ENCODE data around the gene SLC9A3.
A peak's percentile ranks its signal among the peaks of the same experiment; 100 is the strongest.

SLC9A3 gene

GRCh38 chr5:527646-528628 lies 3.7 kb upstream of the SLC9A3 start:
- Mint-ChIP-seq H3K36me3 (no peaks in the 10 kb centered on the region), H3K27ac (no peak overlapping the region), H3K4me3 (peak overlapping the region; percentile 59), H3K27me3 (peaks cover 39% of the 10 kb centered on the region), H3K9me3 (ENCODE audit: low read depth) (no peaks in the 10 kb centered on the region), H3K4me1 (ENCODE audit: low read depth) (peaks cover 34% of the 10 kb centered on the region)

- Mint-ChIP-seq H3K36me3 (no peaks in the 10 kb centered on the region), H3K4me1 (ENCODE audit: low read depth) (peaks cover 34% of the 10 kb centered on the region), H3K4me3 (no peak overlapping the region), H3K9me3 (ENCODE audit: low read depth) (no peaks in the 10 kb centered on the region), H3K27me3 (peaks cover 37% of the 10 kb centered on the region), H3K27ac (no peak overlapping the region)
These were observed 2.3 kb upstream of the SLC9A3 start for GRCh38 chr5:526456-527088.

GRCh38 chr5:525916-526315 lies 1.7 kb upstream of the SLC9A3 start:
- no peak overlapping the region for H3K4me3 Mint-ChIP-seq
- H3K4me1 Mint-ChIP-seq (ENCODE audit: low read depth): peaks cover 34% of the 10 kb centered on the region
- no peaks in the 10 kb centered on the region for H3K9me3 Mint-ChIP-seq (ENCODE audit: low read depth)
- H3K36me3 Mint-ChIP-seq: no peaks in the 10 kb centered on the region
- no peak overlapping the region for H3K27ac Mint-ChIP-seq
- H3K27me3 Mint-ChIP-seq: peaks cover 40% of the 10 kb centered on the region

GRCh38 chr5:524973-525761 lies 918 bp upstream of the SLC9A3 start:
- no peaks in the 10 kb centered on the region for H3K36me3 Mint-ChIP-seq
- H3K27me3 Mint-ChIP-seq: peaks cover 37% of the 10 kb centered on the region
- H3K4me1 Mint-ChIP-seq (ENCODE audit: low read depth): peaks cover 32% of the 10 kb centered on the region
- peak overlapping the region; percentile 60 for H3K4me3 Mint-ChIP-seq
- H3K27ac Mint-ChIP-seq: no peak overlapping the region
- no peaks in the 10 kb centered on the region for H3K9me3 Mint-ChIP-seq (ENCODE audit: low read depth)

GRCh38 chr5:523441-524222 lies 617 bp downstream of the SLC9A3 start:
- peaks cover 19% of the 10 kb centered on the region for H3K4me1 Mint-ChIP-seq (ENCODE audit: low read depth)
- H3K4me3 Mint-ChIP-seq: peak overlapping the region; percentile 60
- H3K27ac Mint-ChIP-seq: no peak overlapping the region
- H3K36me3 Mint-ChIP-seq: no peaks in the 10 kb centered on the region
- peaks cover 28% of the 10 kb centered on the region for H3K27me3 Mint-ChIP-seq
- H3K9me3 Mint-ChIP-seq (ENCODE audit: low read depth): no peaks in the 10 kb centered on the region

- H3K27me3 Mint-ChIP-seq: peaks cover 28% of the 10 kb centered on the region
- peak overlapping the region; percentile 60 for H3K4me3 Mint-ChIP-seq
- no peaks in the 10 kb centered on the region for H3K36me3 Mint-ChIP-seq
- H3K4me1 Mint-ChIP-seq (ENCODE audit: low read depth): peaks cover 19% of the 10 kb centered on the region
- H3K9me3 Mint-ChIP-seq (ENCODE audit: low read depth): no peaks in the 10 kb centered on the region
- no peak overlapping the region for H3K27ac Mint-ChIP-seq
These were observed 1.3 kb downstream of the SLC9A3 start for GRCh38 chr5:522899-523440.

- peaks cover 14% of the 10 kb centered on the region for H3K4me1 Mint-ChIP-seq (ENCODE audit: low read depth)
- H3K27me3 Mint-ChIP-seq: peaks cover 33% of the 10 kb centered on the region
- H3K4me3 Mint-ChIP-seq: no peak overlapping the region
- no peaks in the 10 kb centered on the region for H3K9me3 Mint-ChIP-seq (ENCODE audit: low read depth)
- no peaks in the 10 kb centered on the region for H3K36me3 Mint-ChIP-seq
- no peak overlapping the region for H3K27ac Mint-ChIP-seq
These were observed 2.1 kb downstream of the SLC9A3 start for GRCh38 chr5:522116-522515.

- Mint-ChIP-seq H3K27ac (no peak overlapping the region), H3K4me1 (ENCODE audit: low read depth) (peaks cover 11% of the 10 kb centered on the region), H3K36me3 (no peaks in the 10 kb centered on the region), H3K4me3 (no peak overlapping the region), H3K27me3 (peaks cover 34% of the 10 kb centered on the region), H3K9me3 (ENCODE audit: low read depth) (no peaks in the 10 kb centered on the region)
These were observed 2.6 kb downstream of the SLC9A3 start for GRCh38 chr5:521680-522079.

- Mint-ChIP-seq H3K27ac (no peak overlapping the region), H3K4me3 (no peak overlapping the region), H3K36me3 (no peaks in the 10 kb centered on the region), H3K4me1 (ENCODE audit: low read depth) (peaks cover 11% of the 10 kb centered on the region), H3K27me3 (peaks cover 30% of the 10 kb centered on the region), H3K9me3 (ENCODE audit: low read depth) (no peaks in the 10 kb centered on the region)
These were observed 3.4 kb downstream of the SLC9A3 start for GRCh38 chr5:520850-521226.

- Mint-ChIP-seq H3K4me3 (no peak overlapping the region), H3K4me1 (ENCODE audit: low read depth) (peaks cover 9% of the 10 kb centered on the region), H3K27ac (no peak overlapping the region), H3K36me3 (no peaks in the 10 kb centered on the region), H3K27me3 (peaks cover 25% of the 10 kb centered on the region), H3K9me3 (ENCODE audit: low read depth) (no peaks in the 10 kb centered on the region)
These were observed 3.9 kb downstream of the SLC9A3 start for GRCh38 chr5:520196-520849.

GRCh38 chr5:518721-519120 lies 5.5 kb downstream of the SLC9A3 start:
- Mint-ChIP-seq H3K4me1 (ENCODE audit: low read depth) (peaks cover 4% of the 10 kb centered on the region), H3K27ac (no peak overlapping the region), H3K36me3 (no peaks in the 10 kb centered on the region), H3K4me3 (no peak overlapping the region), H3K27me3 (peaks cover 21% of the 10 kb centered on the region), H3K9me3 (ENCODE audit: low read depth) (no peaks in the 10 kb centered on the region)

GRCh38 chr5:517535-518100 lies 6.6 kb downstream of the SLC9A3 start:
- H3K4me1 Mint-ChIP-seq (ENCODE audit: low read depth): no peaks in the 10 kb centered on the region
- no peaks in the 10 kb centered on the region for H3K9me3 Mint-ChIP-seq (ENCODE audit: low read depth)
- no peak overlapping the region for H3K27ac Mint-ChIP-seq
- H3K4me3 Mint-ChIP-seq: no peak overlapping the region
- no peaks in the 10 kb centered on the region for H3K36me3 Mint-ChIP-seq
- H3K27me3 Mint-ChIP-seq: peaks cover 21% of the 10 kb centered on the region

GRCh38 chr5:516980-517379 lies 7.3 kb downstream of the SLC9A3 start:
- Mint-ChIP-seq H3K4me1 (ENCODE audit: low read depth) (no peaks in the 10 kb centered on the region), H3K27me3 (peaks cover 21% of the 10 kb centered on the region), H3K27ac (no peak overlapping the region), H3K4me3 (no peak overlapping the region), H3K36me3 (no peaks in the 10 kb centered on the region), H3K9me3 (ENCODE audit: low read depth) (no peaks in the 10 kb centered on the region)
